SU-DHL-6 (cell line): Measurements from ENCODE around the gene SLC12A5.

Source experiments
- CTCF ChIP-seq: fragments of 200-600 bp; sonication (generic); IDR thresholded peaks from one replicate; pipeline ENCODE4 v1.5.1; 2017; ENCODE audit warnings: antibody characterized with exemption, mild to moderate bottlenecking, low read length, moderate library complexity; ENCODE audit not compliant: insufficient read depth, poor library complexity, severe bottlenecking
- EZH2phosphoT487 ChIP-seq: fragments of 200-600 bp; sonication (generic), shearing (Covaris generic); conservative IDR thresholded peaks from 2 replicates; pipeline ENCODE4 v1.6.1; 2018; ENCODE audit warnings: mild to moderate bottlenecking, antibody characterized with exemption, low read length, moderate library complexity, mixed read lengths

DNA sequence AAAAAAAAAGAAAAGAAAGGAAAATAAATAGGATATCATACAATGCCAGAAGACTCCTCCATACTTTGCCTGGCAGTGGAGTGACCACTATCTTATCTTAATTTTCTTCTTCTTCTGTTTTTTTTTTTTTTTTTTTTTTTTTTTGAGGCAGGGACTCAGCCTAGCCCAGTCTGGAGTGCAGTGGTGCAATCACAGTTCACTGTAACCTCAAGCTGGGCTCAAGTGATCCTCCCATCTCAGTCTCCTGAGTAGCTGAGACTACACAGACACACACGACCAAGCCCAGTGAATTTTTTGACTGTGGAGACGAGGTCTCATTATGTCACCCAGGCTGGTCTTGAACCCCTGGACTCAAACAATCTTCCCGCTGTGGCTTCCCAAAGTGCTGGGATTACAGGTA is 37.4 kb upstream of the SLC12A5 start:
- TF ChIP-seq CTCF: no peak
- TF ChIP-seq EZH2phosphoT487: no peak
